Measurements from ENCODE around the gene ALDH1L1. TPM values are rescaled to one million over a fixed set of nuclear protein-coding genes. Genes with fewer than 3 reads are reported as not detected.

Gene ALDH1L1
- total RNA-seq, 1 experiment from 2014 or later, result not detected

DNA sequence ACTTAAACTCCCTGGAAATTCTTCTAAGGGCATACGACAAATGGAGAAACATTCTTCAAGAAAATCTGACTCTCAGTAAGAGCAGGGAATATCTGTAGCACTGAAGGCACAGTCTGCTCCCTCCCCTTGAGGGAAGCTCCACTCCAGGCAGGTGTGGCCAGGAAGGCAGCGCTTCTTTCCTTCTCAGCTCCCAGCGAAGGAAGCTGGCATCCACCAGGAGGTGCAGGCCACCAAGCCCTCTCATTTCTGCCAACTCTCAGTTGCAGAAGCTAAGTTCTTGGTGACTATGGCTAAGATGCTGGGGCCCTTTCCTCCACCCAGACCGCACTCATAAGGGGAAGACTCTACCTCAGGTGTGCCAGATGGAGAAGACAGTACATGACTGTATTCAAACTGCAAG, 58.8 kb downstream of the ALDH1L1 start:
- no TSS peak for BruUV-seq (replicated peaks)
- TF ChIP-seq EZH2 (IDR thresholded peaks at IDR 0.05; ENCODE audit: low read length, unreplicated experiment) (no peak), EZH2phosphoT487 (IDR thresholded peaks at IDR 0.05; ENCODE audit: borderline replicate concordance, low read length) (no peak), CTCF (conservative IDR thresholded peaks at IDR 0.05; ENCODE audit: low read depth, low read length) (no peak)
- H3F3A ChIP-seq (ENCODE audit: low read length, unreplicated experiment), result no peaks in the 10 kb centered on the region
- POLR2A ChIA-PET (ENCODE audit: unreplicated experiment), result no interaction called here
- intact Hi-C loops (cut with micrococcal nuclease), result no loop called here
- no peaks in the 10 kb centered on the region for H3K9me2 ChIP-seq (replicated peaks; ENCODE audit: low read length)
- H3K9me3 ChIP-seq (ENCODE audit: low read length), result no peaks in the 10 kb centered on the region
- H2AFZ ChIP-seq (ENCODE audit: low read length), result no peak overlapping the region
- no peak overlapping the region for H3K9ac ChIP-seq (ENCODE audit: low read length)
- H3K79me2 ChIP-seq (ENCODE audit: low read length), result no peaks in the 10 kb centered on the region
- no peaks in the 10 kb centered on the region for H3K36me3 ChIP-seq (ENCODE audit: low read depth, low read length)
- CTCF ChIA-PET, result no interaction called here
- no peaks in the 10 kb centered on the region for H4K20me1 ChIP-seq (ENCODE audit: low read length)
- DNase-seq (no peak), ATAC-seq (no peak)
- H3K4me2 ChIP-seq (ENCODE audit: low read length), result no peak overlapping the region
- H3K27me3 ChIP-seq (ENCODE audit: low read length), result no peaks in the 10 kb centered on the region
- H3K4me1 ChIP-seq (ENCODE audit: insufficient read depth, low read length), result peaks cover 8% of the 10 kb centered on the region
- H3K4me3 ChIP-seq (ENCODE audit: low read length), result no peak overlapping the region
- H3K27ac ChIP-seq (ENCODE audit: low read length), result no peak overlapping the region

DNA sequence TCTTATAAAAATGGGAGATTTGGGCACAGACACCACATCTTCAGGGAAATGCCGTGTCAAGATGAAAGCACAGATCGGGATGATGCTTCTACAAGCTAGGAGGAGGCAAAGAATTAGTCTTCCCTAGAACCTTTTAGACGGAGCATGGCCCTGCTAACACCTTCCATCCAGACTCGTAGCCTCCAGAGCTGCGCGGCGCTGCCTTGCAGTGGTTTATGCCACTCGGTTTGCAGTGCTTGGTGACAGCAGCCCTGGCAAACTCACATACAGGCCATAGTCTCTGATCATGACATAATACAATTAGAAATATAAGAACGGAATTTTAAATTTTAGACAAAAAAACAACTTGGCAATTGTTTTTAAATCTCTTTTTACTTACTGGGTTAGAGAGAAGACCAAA, 59.3 kb downstream of the ALDH1L1 start:
- no TSS peak for BruUV-seq (replicated peaks)
- CTCF ChIA-PET, result no interaction called here
- TF ChIP-seq EZH2 (IDR thresholded peaks at IDR 0.05; ENCODE audit: low read length, unreplicated experiment), result no peak
- no peak for TF ChIP-seq EZH2phosphoT487 (IDR thresholded peaks at IDR 0.05; ENCODE audit: borderline replicate concordance, low read length)
- TF ChIP-seq CTCF (conservative IDR thresholded peaks at IDR 0.05; ENCODE audit: low read depth, low read length), result no peak

GRCh38 chr3:126119976-126120375, 60.4 kb downstream of the ALDH1L1 start:
- no peak overlapping the region for H3K4me3 ChIP-seq (ENCODE audit: low read length)
- intact Hi-C loops (cut with micrococcal nuclease), result no loop called here
- no peaks in the 10 kb centered on the region for H3F3A ChIP-seq (ENCODE audit: low read length, unreplicated experiment)
- no peaks in the 10 kb centered on the region for H4K20me1 ChIP-seq (ENCODE audit: low read length)
- ATAC-seq, result no peak
- no peaks in the 10 kb centered on the region for H3K79me2 ChIP-seq (ENCODE audit: low read length)
- H3K27me3 ChIP-seq (ENCODE audit: low read length), result no peaks in the 10 kb centered on the region
- H3K36me3 ChIP-seq (ENCODE audit: low read depth, low read length), result no peaks in the 10 kb centered on the region
- H2AFZ ChIP-seq (ENCODE audit: low read length), result no peak overlapping the region
- CTCF ChIA-PET, result no interaction called here
- H3K9me3 ChIP-seq (ENCODE audit: low read length), result no peaks in the 10 kb centered on the region
- no peak overlapping the region for H3K27ac ChIP-seq (ENCODE audit: low read length)
- POLR2A ChIA-PET (ENCODE audit: unreplicated experiment), result no interaction called here
- TF ChIP-seq EZH2phosphoT487 (IDR thresholded peaks at IDR 0.05; ENCODE audit: borderline replicate concordance, low read length) (no peak), EZH2 (IDR thresholded peaks at IDR 0.05; ENCODE audit: low read length, unreplicated experiment) (no peak), CTCF (conservative IDR thresholded peaks at IDR 0.05; ENCODE audit: low read depth, low read length) (no peak)
- H3K4me2 ChIP-seq (ENCODE audit: low read length), result no peak overlapping the region
- no peak overlapping the region for H3K9ac ChIP-seq (ENCODE audit: low read length)
- H3K9me2 ChIP-seq (replicated peaks; ENCODE audit: low read length), result no peaks in the 10 kb centered on the region
- H3K4me1 ChIP-seq (ENCODE audit: insufficient read depth, low read length), result peaks cover 8% of the 10 kb centered on the region
- no TSS peak for BruUV-seq (replicated peaks)
- DNase-seq, result no peak

More for the DNA sequence above, 59.3 kb downstream of the ALDH1L1 start:
- no peak overlapping the region for H2AFZ ChIP-seq (ENCODE audit: low read length)
- no peaks in the 10 kb centered on the region for H3F3A ChIP-seq (ENCODE audit: low read length, unreplicated experiment)
- no peaks in the 10 kb centered on the region for H3K79me2 ChIP-seq (ENCODE audit: low read length)
- peaks cover 8% of the 10 kb centered on the region for H3K4me1 ChIP-seq (ENCODE audit: insufficient read depth, low read length)
- no peak overlapping the region for H3K4me3 ChIP-seq (ENCODE audit: low read length)
- no peak overlapping the region for H3K9ac ChIP-seq (ENCODE audit: low read length)
- H3K9me3 ChIP-seq (ENCODE audit: low read length), result no peaks in the 10 kb centered on the region
- no peak for ATAC-seq
- no peaks in the 10 kb centered on the region for H3K36me3 ChIP-seq (ENCODE audit: low read depth, low read length)
- H4K20me1 ChIP-seq (ENCODE audit: low read length), result no peaks in the 10 kb centered on the region
- no peaks in the 10 kb centered on the region for H3K9me2 ChIP-seq (replicated peaks; ENCODE audit: low read length)
- POLR2A ChIA-PET (ENCODE audit: unreplicated experiment), result no interaction called here
- DNase-seq, result no peak
- intact Hi-C loops (cut with micrococcal nuclease), result no loop called here
- no peaks in the 10 kb centered on the region for H3K27me3 ChIP-seq (ENCODE audit: low read length)
- no peak overlapping the region for H3K27ac ChIP-seq (ENCODE audit: low read length)
- no peak overlapping the region for H3K4me2 ChIP-seq (ENCODE audit: low read length)

All from PC-3 (cell line).